ENCODE data around the gene DNAH2.

DNAH2 gene, protein sequence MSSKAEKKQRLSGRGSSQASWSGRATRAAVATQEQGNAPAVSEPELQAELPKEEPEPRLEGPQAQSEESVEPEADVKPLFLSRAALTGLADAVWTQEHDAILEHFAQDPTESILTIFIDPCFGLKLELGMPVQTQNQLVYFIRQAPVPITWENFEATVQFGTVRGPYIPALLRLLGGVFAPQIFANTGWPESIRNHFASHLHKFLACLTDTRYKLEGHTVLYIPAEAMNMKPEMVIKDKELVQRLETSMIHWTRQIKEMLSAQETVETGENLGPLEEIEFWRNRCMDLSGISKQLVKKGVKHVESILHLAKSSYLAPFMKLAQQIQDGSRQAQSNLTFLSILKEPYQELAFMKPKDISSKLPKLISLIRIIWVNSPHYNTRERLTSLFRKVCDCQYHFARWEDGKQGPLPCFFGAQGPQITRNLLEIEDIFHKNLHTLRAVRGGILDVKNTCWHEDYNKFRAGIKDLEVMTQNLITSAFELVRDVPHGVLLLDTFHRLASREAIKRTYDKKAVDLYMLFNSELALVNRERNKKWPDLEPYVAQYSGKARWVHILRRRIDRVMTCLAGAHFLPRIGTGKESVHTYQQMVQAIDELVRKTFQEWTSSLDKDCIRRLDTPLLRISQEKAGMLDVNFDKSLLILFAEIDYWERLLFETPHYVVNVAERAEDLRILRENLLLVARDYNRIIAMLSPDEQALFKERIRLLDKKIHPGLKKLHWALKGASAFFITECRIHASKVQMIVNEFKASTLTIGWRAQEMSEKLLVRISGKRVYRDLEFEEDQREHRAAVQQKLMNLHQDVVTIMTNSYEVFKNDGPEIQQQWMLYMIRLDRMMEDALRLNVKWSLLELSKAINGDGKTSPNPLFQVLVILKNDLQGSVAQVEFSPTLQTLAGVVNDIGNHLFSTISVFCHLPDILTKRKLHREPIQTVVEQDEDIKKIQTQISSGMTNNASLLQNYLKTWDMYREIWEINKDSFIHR (N-terminal part only)

GRCh38 chr17:7716901-7717755, at the start of gene DNAH2:
Gene DNAH2 (plus strand): TSS chr17:7717744. CDS start chr17:7719735, 1,991 bp downstream.
- peak; percentile 57 for DNase-seq

DNA sequence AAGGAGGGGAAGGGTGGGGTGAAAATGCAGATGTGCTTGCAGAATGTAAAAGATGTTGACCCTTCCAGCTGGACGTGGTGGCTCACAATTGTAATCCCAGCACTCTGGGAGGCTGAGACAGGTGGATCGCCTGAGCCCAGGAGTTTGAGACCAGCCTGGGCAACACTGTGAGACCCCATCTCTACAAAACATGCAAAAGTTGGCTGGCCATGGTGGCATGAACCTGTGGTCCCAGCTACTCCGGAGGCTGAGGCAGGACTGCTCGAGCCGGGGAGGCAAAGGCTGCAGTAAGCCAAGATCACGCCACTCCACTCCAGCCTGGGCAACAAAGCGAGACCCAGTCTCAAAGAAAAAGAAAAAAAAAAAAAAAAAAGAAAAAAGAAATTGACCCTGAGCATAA, 49.1 kb upstream of the DNAH2 start:
- DNase-seq, result no peak

DNA sequence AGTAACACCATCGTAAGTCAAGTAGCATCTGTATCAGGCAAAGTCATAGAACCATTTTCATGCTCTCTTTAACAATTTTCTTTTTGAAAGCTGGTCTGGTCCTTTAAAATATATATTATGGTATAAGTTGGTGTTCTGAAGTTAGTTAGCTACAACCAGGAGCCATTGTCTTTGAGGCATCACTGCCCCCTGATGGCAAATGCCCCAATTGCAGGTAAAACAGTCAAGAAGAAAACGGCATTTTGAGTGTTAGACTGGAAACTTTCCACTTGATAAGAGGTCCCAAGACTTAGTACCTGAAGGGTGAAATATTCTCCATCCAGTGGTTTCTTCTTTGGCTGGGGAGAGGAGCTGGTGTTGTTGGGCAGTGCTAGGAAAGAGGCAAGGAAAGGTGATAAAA, 44.3 kb upstream of the DNAH2 start:
- peak; percentile 45 for DNase-seq

- DNase-seq, result no peak
These were observed 42.6 kb upstream of the DNAH2 start for GRCh38 chr17:7674934-7675333.

- no peak for DNase-seq
These were observed 41.0 kb upstream of the DNAH2 start for GRCh38 chr17:7676533-7676932.

GRCh38 chr17:7677388-7678067, 40.0 kb upstream of the DNAH2 start:
- DNase-seq, result no peak

GRCh38 chr17:7684851-7685532, 32.6 kb upstream of the DNAH2 start:
- no peak for DNase-seq

DNA sequence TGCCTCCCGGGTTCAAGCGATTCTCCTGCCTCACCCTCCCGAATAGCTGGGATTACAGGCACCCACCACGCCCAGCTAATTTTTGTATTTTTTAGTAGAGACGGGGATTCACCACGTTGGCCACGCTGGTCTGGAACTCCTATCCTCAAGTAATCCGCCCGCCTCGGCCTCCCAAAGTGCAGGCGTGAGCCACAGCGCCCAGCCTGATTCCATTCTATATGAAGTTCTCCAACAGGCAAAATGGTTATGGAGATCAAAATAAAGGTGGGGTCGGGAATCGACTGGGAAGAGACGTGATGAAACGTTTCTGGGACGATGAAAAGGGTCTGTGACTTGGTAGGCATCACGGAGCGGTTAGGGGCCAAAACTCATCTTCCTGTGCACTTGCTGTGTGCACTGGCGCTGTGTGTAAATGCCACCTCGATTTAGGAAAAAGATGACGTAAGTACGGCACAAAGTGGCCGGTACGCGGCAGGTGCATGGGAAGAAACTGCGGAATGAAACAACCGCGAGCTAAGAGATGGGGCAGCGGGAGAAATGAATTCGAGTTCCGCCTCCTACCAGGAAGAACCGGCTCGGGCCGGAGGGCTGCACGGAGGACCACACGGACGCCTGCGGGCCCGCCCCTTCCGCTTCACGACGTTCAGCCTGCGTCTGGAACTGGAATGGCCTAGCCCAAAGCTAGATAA, 31.9 kb upstream of the DNAH2 start:
- DNase-seq, result peak; percentile 89

GRCh38 chr17:7686222-7687071, 31.1 kb upstream of the DNAH2 start:
- DNase-seq, result peak; percentile 83

DNA sequence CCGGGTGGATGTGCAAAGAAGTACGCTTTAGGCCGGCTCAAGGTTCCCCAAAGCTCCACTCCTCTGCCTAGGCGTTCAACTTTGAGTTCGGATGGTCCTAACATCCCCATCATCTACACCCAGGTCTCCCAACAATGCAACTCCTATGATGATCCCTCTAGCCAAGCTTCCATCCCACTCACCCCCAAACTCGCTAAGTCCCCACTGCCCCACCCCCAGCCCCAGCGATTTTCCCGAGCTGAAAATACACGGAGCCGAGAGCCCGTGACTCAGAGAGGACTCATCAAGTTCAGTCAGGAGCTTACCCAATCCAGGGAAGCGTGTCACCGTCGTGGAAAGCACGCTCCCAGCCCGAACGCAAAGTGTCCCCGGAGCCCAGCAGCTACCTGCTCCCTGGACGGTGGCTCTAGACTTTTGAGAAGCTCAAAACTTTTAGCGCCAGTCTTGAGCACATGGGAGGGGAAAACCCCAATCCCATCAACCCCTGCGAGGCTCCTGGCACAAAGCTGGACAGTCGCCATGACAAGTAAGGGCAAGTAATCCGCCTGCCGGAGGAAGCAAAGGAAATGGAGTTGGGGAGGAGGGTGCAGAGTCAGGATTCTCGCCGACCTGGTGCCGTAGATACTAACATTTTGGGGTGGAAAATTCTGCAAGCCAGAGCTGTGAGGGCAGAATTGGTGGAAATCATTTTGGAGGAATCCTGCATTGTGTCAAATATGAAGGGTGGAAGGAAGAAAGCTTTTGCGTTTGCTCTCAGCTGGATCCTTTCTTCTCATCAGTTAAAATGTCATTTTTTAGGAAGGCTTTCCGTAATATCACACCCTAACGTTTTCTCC, 30.3 kb upstream of the DNAH2 start, which contains the start of gene TP53:
TSS of gene TP53 (minus strand) at position 419 of the 836 bp plus-strand sequence. CDS start 10,896 bp downstream, outside the sequence.
- peak; percentile 90 for DNase-seq

GRCh38 chr17:7687908-7688807, 29.4 kb upstream of the DNAH2 start, which contains the start of gene WRAP53:
Gene WRAP53 (plus strand): TSS chr17:7688477. CDS start chr17:7688649, 172 bp downstream.
- peak; percentile 95 for DNase-seq

DNA sequence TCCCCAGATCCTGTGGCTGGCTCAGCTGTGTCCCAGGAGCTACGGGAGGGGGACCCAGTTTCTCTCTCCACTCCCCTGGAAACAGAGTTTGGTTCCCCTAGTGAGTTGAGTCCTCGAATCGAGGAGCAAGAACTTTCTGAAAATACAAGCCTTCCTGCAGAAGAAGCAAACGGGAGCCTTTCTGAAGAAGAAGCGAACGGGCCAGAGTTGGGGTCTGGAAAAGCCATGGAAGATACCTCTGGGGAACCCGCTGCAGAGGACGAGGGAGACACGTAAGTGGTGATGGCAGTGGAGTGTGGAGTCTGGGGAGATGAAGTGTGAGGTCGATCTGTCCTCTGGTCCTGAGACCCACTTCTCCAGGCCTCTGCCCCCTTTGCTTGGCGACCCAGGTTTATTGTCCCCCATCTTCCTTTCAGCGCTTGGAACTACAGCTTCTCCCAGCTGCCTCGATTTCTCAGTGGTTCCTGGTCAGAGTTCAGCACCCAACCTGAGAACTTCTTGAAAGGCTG, 28.7 kb upstream of the DNAH2 start:
- no peak for DNase-seq

DNA sequence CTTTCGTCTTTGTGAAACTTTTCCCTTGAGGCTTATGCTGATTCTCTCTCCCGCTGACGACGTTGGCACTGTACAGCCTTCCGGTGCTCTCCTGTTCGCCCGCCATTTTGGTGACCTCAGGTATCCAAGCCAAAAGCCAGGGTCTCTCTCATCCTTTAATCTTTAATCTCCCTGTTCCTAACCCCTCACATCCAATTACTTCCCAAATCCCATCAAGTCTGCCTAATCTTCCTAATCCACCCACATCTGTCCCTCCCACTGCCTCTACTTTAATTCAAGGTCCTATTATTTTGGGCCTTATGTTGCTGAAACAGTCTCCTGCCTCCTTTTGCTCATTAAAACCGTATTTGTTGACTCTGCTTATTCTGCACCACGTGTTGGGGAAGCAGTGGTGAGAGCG, 22.0 kb upstream of the DNAH2 start:
- DNase-seq, result no peak

DNA sequence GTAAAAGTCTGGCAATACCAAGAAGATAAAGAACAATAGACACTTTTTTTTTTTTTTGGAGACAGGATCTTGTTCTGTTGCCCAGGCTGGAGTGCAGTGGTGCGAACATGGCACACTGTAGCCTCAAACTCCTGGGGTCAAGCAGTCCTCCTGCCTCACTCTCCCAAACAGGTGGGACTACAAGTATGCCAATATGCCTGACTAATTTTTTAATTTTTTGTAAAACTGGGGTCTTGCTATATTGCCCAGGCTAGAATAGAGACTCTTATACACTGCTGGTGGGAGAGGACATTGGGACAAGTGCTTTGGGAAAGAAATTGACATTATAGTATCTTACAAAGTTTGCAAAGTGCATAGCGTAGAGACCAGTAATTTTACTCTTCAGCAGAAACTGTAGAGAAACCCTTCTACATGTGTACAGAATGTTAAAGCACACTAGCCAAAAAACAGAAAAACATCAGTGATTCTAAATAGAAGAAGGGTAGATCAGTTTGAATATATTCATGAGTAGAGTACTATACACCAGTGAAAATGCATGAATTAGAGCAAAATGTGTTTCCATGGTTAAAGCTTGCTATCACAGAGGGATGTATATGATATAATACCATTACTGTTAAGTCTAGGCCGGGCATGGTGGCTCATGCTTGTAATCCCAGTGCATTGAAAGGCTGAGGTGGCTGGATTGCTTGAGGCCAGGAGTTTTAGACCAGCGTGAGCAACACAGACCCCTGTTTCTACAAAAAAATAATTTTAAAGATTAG, 19.5 kb upstream of the DNAH2 start:
- DNase-seq, result no peak

- no peak for DNase-seq
These were observed 17.0 kb upstream of the DNAH2 start for GRCh38 chr17:7700510-7700909.

DNA sequence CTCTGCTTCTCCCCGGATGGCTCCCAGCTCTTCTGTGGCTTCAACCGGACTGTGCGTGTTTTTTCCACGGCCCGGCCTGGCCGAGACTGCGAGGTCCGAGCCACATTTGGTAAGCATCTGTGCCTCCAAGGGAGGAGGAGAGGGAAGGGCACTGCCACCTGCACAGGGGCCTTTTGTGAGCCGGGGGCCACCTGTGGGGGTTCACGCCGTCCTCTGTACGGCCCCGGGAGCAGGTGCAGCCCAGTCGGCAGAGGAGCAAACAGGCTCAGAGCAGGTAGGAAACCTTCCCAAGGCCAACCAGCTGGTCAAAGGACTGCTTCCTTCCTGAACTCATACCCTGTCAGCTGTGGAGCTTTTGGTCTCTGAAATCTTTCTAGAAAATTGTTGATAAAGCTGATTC, 15.9 kb upstream of the DNAH2 start:
- no peak for DNase-seq

GRCh38 chr17:7702776-7703175, 14.8 kb upstream of the DNAH2 start:
- no peak for DNase-seq

Data from activated naive CD4-positive, alpha-beta T cell treated with anti-CD3 and anti-CD28 coated beads, Interleukin-2, amount 50 U/mL, for 16 hours (primary cell).